Activated T-cell treated with anti-CD3 and anti-CD28 coated beads, Interleukin-2, amount 50 U/mL, for 4 hours (primary cell): ENCODE measurements around the gene PRKAG2. TPM values are rescaled to one million over a fixed set of nuclear protein-coding genes. Genes with fewer than 3 reads are reported as not detected.

Experiments
- ATAC-seq, 2 donors: fragments of 200-7000 bp; cut with Tn5 transposase; one replicate each; pipeline ENCODE4 v1.10.0; 2021
- DNase-seq: peaks from one replicate; pipeline ENCODE4 v3.0.0-alpha.2; 2020
- H3K27me3 Mint-ChIP-seq: one replicate; pipeline ENCODE4 v1.8.0; 2021; ENCODE audit warnings: low read depth, mixed read lengths
- H3K36me3 Mint-ChIP-seq: one replicate; pipeline ENCODE4 v1.8.0; 2022; ENCODE audit warnings: mixed read lengths; ENCODE audit not compliant: insufficient read depth
- H3K4me1 Mint-ChIP-seq: one replicate; pipeline ENCODE4 v1.8.0; 2021; ENCODE audit warnings: low read depth, mixed read lengths
- H3K4me3 Mint-ChIP-seq: one replicate; pipeline ENCODE4 v1.8.0; 2021; ENCODE audit warnings: mild to moderate bottlenecking, moderate library complexity, mixed read lengths
- H3K9me3 Mint-ChIP-seq: one replicate; pipeline ENCODE4 v1.8.0; 2021; ENCODE audit warnings: mixed read lengths
- total RNA-seq, 3 donors: library from RNA; stranded (reverse); gene quantifications; one replicate each; pipeline ENCODE4 v1.2.1, GENCODE V29; 2021

PRKAG2 gene
- total RNA-seq, 3 donors from 2014 or later, result 28.6 to 31.5 (median 29.3) TPM

DNA sequence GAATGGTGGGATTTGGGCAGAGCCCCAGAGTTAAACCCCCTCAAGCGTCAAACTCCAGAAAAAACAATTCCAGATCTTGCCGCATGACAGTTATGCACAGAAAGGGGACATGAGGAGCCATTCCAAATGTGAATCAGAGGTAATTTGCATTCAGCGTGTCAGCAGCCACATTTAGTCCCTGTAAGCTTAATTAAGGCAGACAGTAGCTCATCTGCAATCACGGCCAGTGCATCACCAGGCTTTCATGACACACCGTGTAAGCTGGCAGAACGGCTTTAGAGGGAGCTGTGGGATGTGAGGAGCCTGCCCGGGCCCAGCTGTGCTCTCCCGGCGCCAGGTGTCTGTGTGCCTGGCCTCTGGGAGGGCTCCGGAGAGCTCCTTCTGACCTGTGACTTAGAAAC, 18.7 kb upstream of the PRKAG2 start:
- Mint-ChIP-seq H3K9me3 (no peaks in the 10 kb centered on the region), H3K27me3 (peaks cover 21% of the 10 kb centered on the region), H3K4me3 (no peak overlapping the region), H3K4me1 (no peaks in the 10 kb centered on the region), H3K36me3 (no peaks in the 10 kb centered on the region)
- ATAC-seq (no peak), DNase-seq (no peak)

DNA sequence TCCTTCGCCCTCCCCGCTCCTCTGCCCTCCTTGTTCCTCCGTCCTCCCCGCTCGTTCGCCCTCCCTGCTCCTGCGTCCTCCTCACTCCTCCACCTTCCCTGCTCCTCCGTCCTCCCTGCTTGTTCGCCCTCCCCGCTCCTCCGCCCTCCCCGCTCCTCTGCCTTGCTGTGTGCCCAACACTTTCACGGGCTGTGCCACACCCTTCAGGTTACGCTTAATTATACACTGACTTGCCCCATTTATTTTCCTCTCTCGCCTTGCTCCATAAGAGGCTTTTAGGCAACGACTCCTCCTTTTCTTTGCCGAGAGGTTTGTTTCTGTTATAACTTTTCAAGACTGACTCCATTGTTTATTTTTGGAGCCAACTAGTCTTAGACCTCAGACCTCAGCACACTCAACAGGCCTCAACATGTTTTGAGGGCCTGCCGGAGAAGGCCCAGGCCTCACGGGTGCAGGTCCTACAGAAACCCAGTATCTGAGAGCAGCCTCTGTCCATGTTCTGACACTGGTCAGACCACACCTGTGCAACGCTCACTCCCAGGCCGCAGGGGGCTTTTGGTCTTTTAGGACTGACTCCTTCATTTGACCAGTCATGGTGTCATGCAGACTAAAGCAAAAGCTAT, 18.2 kb upstream of the PRKAG2 start:
- no peak overlapping the region for H3K4me3 Mint-ChIP-seq
- H3K9me3 Mint-ChIP-seq, result no peaks in the 10 kb centered on the region
- H3K36me3 Mint-ChIP-seq, result no peaks in the 10 kb centered on the region
- DNase-seq (no peak), ATAC-seq (no peak)
- no peaks in the 10 kb centered on the region for H3K4me1 Mint-ChIP-seq
- H3K27me3 Mint-ChIP-seq, result peaks cover 22% of the 10 kb centered on the region

GRCh38 chr7:151894111-151895007, 17.4 kb upstream of the PRKAG2 start:
- ATAC-seq (no peak), DNase-seq (no peak)
- H3K27me3 Mint-ChIP-seq, result peaks cover 17% of the 10 kb centered on the region
- no peak overlapping the region for H3K4me3 Mint-ChIP-seq
- no peaks in the 10 kb centered on the region for H3K9me3 Mint-ChIP-seq
- no peaks in the 10 kb centered on the region for H3K36me3 Mint-ChIP-seq
- H3K4me1 Mint-ChIP-seq, result no peaks in the 10 kb centered on the region

GRCh38 chr7:151893405-151893923, 16.5 kb upstream of the PRKAG2 start:
- Mint-ChIP-seq H3K4me1 (no peaks in the 10 kb centered on the region), H3K9me3 (no peaks in the 10 kb centered on the region), H3K27me3 (peaks cover 14% of the 10 kb centered on the region), H3K36me3 (no peaks in the 10 kb centered on the region), H3K4me3 (no peak overlapping the region)
- DNase-seq, result no peak
- no peak for ATAC-seq

DNA sequence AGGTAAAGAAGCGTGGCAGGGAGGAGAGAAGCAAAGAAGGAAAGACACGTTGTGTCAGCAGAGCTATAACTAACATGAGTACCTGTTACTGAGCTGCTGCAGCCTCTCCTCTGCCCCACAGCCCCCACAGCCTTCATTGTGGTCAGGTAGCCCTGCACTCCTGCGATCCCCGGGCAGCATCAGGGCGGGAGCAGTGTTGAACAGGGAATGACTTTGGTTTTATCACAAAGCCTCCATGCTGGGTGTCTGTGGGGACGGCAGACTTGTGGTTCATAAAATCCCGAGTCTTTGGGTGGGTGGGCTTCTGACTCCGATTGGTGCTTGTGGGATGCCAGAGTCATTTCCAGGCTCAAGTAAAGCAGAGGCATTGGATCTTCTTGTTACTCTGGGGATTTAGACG, 14.8 kb upstream of the PRKAG2 start:
- peaks cover 15% of the 10 kb centered on the region for H3K27me3 Mint-ChIP-seq
- H3K4me3 Mint-ChIP-seq, result no peak overlapping the region
- DNase-seq (no peak), ATAC-seq (no peak)
- H3K9me3 Mint-ChIP-seq, result no peaks in the 10 kb centered on the region
- no peaks in the 10 kb centered on the region for H3K4me1 Mint-ChIP-seq
- H3K36me3 Mint-ChIP-seq, result no peaks in the 10 kb centered on the region

DNA sequence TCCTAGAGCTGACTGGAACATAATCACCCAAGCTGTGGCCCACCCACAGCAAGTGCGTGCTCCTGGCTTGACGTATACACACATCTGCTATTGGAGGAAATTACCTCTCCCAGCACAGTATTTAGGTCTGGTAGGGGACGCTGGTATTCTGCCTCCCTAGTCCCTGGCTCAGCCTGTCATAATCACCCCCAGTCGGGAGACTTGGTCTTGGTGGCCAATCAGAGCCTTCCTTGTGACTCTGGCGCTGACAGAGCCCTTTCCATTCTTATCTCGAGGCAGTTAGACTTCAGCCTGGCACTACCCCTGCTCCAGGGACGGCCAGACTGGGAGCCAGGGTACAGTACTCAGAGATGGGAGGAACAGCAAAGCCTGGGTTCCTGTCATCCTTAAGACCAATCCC, 14.3 kb upstream of the PRKAG2 start:
- no peaks in the 10 kb centered on the region for H3K4me1 Mint-ChIP-seq
- H3K27me3 Mint-ChIP-seq, result peaks cover 18% of the 10 kb centered on the region
- H3K9me3 Mint-ChIP-seq, result no peaks in the 10 kb centered on the region
- ATAC-seq, result no peak
- DNase-seq, result no peak
- H3K4me3 Mint-ChIP-seq, result no peak overlapping the region
- no peaks in the 10 kb centered on the region for H3K36me3 Mint-ChIP-seq

GRCh38 chr7:151890355-151891004, 13.6 kb upstream of the PRKAG2 start:
- peaks cover 21% of the 10 kb centered on the region for H3K27me3 Mint-ChIP-seq
- ATAC-seq, result no peak
- H3K4me1 Mint-ChIP-seq, result no peaks in the 10 kb centered on the region
- H3K4me3 Mint-ChIP-seq, result no peak overlapping the region
- DNase-seq, result no peak
- no peaks in the 10 kb centered on the region for H3K36me3 Mint-ChIP-seq
- no peaks in the 10 kb centered on the region for H3K9me3 Mint-ChIP-seq

GRCh38 chr7:151889406-151890354, 12.8 kb upstream of the PRKAG2 start:
- no peak for ATAC-seq
- H3K27me3 Mint-ChIP-seq, result peaks cover 21% of the 10 kb centered on the region

DNA sequence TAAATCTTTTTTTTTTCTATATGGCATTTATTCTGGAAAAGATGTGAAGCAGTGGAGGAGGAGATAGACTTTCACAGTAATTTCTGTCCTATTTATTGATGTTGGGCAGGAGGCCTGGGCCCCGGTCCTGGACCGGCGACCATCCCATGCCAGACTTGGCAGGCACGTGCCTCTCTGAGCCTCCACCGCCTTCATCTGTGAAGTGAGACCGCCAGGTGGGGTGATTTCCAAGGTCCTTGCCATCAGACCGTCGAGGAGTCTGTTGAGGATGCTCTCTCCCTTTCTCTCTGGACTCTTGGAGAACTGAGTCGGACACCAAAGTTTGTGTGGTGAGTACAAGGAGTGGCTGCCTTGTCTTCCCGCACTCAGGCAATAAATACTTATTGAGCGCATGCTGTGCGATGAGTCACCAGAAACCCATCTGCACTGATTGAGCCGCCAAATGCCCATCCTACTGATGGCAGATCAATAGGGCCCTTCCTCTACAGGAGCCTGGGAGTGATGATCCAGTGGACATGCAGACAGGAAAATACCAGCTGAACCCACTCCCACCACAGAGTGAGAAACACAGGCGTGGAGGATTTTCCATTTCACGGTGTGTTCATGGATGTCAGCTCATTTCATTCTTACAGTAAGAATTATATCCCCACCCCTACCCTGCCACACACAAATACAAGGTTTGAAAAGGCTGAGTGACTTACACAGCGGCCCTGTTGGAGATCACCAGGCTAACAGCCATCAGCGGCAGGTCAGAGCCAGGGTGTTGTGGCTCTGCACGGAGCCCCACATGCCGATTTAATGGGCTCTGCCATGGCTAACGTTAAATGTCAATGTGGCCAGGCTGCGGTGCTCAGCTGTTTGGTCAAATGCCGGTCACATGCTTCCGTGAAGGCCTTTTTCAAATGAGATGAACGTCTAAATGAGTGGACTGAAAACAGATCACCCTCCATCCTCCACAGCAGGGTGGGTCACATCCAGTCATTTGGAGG, 11.5 kb upstream of the PRKAG2 start:
- no peak for ATAC-seq
- H3K36me3 Mint-ChIP-seq, result no peaks in the 10 kb centered on the region
- H3K27me3 Mint-ChIP-seq, result peaks cover 21% of the 10 kb centered on the region
- no peak for DNase-seq
- no peaks in the 10 kb centered on the region for H3K4me1 Mint-ChIP-seq
- no peaks in the 10 kb centered on the region for H3K9me3 Mint-ChIP-seq
- H3K4me3 Mint-ChIP-seq, result no peak overlapping the region

More at GRCh38 chr7:151889406-151890354, 12.8 kb upstream of the PRKAG2 start:
- DNase-seq, result no peak
- no peaks in the 10 kb centered on the region for H3K4me1 Mint-ChIP-seq
- H3K36me3 Mint-ChIP-seq, result no peaks in the 10 kb centered on the region
- H3K4me3 Mint-ChIP-seq, result no peak overlapping the region
- H3K9me3 Mint-ChIP-seq, result no peaks in the 10 kb centered on the region

DNA sequence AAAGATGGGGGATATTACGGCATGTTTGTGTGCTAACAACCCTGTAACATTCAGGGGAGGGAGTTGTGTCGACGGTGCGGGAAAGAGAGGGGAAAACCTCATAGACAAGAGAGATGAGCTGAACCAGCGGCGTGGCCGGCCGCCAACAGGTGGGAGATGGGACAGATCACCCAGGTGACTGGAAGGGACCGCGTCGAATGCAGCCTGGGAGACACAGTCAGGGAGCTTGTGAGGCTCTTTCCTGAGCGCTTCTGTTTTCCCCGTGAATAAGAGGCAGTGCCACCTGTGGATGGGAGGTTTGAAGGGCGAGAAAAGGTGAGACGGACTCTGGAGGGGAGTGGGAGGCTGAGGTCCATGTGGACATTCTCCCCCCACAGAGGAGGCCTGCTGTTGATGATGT, 9.9 kb upstream of the PRKAG2 start:
- Mint-ChIP-seq H3K4me1 (no peaks in the 10 kb centered on the region), H3K9me3 (no peaks in the 10 kb centered on the region), H3K36me3 (no peaks in the 10 kb centered on the region), H3K4me3 (no peak overlapping the region), H3K27me3 (peaks cover 26% of the 10 kb centered on the region)
- ATAC-seq (no peak), DNase-seq (no peak)

- H3K9me3 Mint-ChIP-seq, result no peaks in the 10 kb centered on the region
- peaks cover 15% of the 10 kb centered on the region for H3K27me3 Mint-ChIP-seq
- no peaks in the 10 kb centered on the region for H3K4me1 Mint-ChIP-seq
- no peak overlapping the region for H3K4me3 Mint-ChIP-seq
- DNase-seq (no peak), ATAC-seq (no peak)
- no peaks in the 10 kb centered on the region for H3K36me3 Mint-ChIP-seq
Observed at GRCh38 chr7:151885202-151885580, 8.3 kb upstream of the PRKAG2 start.

DNA sequence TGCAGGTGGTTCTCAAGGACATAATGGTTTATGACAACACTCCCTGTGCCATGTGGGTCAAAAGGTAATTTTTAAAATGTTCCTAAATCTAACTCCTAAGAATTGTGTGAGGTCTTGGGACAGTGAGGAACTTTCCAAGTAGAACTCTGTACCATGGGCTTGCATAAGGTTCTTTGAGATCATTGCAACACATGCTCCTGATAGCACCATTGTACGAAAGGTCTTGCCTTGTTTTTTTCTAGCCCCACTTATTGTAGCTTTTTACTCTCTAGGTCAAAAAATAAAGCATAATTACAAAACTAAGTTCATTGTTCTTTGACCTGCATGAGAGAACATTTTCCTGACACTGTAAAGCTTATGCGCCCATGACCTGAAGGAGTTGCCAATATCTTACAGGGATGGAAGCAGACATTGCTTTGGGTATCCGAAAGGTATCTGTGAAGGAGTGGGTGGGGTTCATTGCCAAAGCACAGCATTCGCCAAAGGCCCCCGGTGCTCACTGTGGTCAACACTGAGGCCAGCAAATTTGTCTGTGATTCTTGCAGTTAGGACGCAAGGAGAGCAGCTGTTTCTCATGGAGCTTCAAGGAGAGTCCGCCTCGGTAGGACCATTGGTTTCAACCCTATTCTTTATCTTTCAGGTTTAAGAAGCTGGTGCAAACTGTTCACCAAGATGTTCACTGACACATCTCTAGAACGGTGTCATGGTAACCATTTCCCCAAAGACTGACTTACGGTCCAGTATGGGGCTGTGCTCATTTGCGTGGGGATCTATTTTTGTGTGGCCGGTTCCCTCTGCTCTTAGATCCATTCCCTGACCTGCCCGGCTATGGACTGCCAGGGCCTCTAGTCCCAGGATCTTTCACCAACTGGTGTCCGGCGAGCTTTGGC, 7.6 kb upstream of the PRKAG2 start:
- H3K9me3 Mint-ChIP-seq, result no peaks in the 10 kb centered on the region
- no peaks in the 10 kb centered on the region for H3K36me3 Mint-ChIP-seq
- no peaks in the 10 kb centered on the region for H3K4me1 Mint-ChIP-seq
- ATAC-seq (no peak), DNase-seq (no peak)
- peaks cover 13% of the 10 kb centered on the region for H3K27me3 Mint-ChIP-seq
- no peak overlapping the region for H3K4me3 Mint-ChIP-seq
